Activated CD4-positive, alpha-beta T cell treated with anti-CD3 and anti-CD28 coated beads, Interleukin-2, amount 50 U/mL, for 24 hours (primary cell): ENCODE data around the gene MEP1B.
"Not testable (repeated sequence)": the region's sequence is repeated elsewhere in the genome, so short reads cannot be mapped to it uniquely, and the experiment has no call there.

Experiments
- DNase-seq, 2 donors: peaks; one replicate each; pipeline ENCODE4 v3.0.0-alpha.2; 2020; ENCODE audit warnings: low read depth in 1 of 2, low spot score in 1 of 2

Gene MEP1B

GRCh38 chr18:32189790-32190189 is at the start of gene MEP1B:
Gene MEP1B, plus strand, starts transcription at chr18:32190039. Its CDS starts 32 bp downstream, at chr18:32190071.
- DNase-seq = no peak

- no peak for DNase-seq
Observed at GRCh38 chr18:32148185-32148870, 41.5 kb upstream of the MEP1B start.

- DNase-seq = no peak
Observed at GRCh38 chr18:32152705-32153448, 37.0 kb upstream of the MEP1B start.

GRCh38 chr18:32156855-32157254 is 33.0 kb upstream of the MEP1B start:
- DNase-seq = no peak

GRCh38 chr18:32157580-32157979 is 32.3 kb upstream of the MEP1B start:
- no peak for DNase-seq

GRCh38 chr18:32158108-32158624 is 31.7 kb upstream of the MEP1B start:
- DNase-seq = peak; percentile 45 to 64

GRCh38 chr18:32158631-32159030 is 31.2 kb upstream of the MEP1B start:
- DNase-seq = not testable (repeated sequence)

GRCh38 chr18:32160547-32160946 is 29.3 kb upstream of the MEP1B start:
- no peak for DNase-seq

- no peak for DNase-seq
Observed at GRCh38 chr18:32167980-32168730, 21.7 kb upstream of the MEP1B start.

GRCh38 chr18:32173654-32174053 is 16.2 kb upstream of the MEP1B start:
- no peak for DNase-seq

- no peak for DNase-seq
Observed at GRCh38 chr18:32174719-32175118, 15.1 kb upstream of the MEP1B start.

- no peak for DNase-seq
Observed at GRCh38 chr18:32175265-32175664, 14.6 kb upstream of the MEP1B start.

GRCh38 chr18:32176745-32177144 is 13.1 kb upstream of the MEP1B start:
- not testable (repeated sequence) for DNase-seq

GRCh38 chr18:32177530-32177929 is 12.3 kb upstream of the MEP1B start:
- no peak for DNase-seq

GRCh38 chr18:32183503-32183902 is 6.3 kb upstream of the MEP1B start:
- DNase-seq = no peak

GRCh38 chr18:32190209-32190608 is 370 bp downstream of the MEP1B start:
- no peak for DNase-seq

GRCh38 chr18:32195881-32196815 is 6.3 kb downstream of the MEP1B start:
- DNase-seq = no peak

- no peak for DNase-seq
Observed at GRCh38 chr18:32200766-32201165, 10.9 kb downstream of the MEP1B start.

- DNase-seq = no peak
Observed at GRCh38 chr18:32201948-32202672, 12.3 kb downstream of the MEP1B start.

- no peak for DNase-seq
Observed at GRCh38 chr18:32208023-32208422, 18.2 kb downstream of the MEP1B start.
